BLaER1 (cell line): ENCODE measurements around the gene PBXIP1.
"Not testable (repeated sequence)": the region's sequence is repeated elsewhere in the genome, so short reads cannot be mapped to it uniquely, and the experiment has no call there.

ENCODE experiments used
- H3K27ac ChIP-seq: shearing (Covaris generic); formaldehyde crosslinking; 2 replicates; pipeline ENCODE4 v1.8.1; 2022
- H3K27me3 ChIP-seq: shearing (Covaris generic); formaldehyde crosslinking; 2 replicates; pipeline ENCODE4 v1.8.1; 2022
- H3K36me3 ChIP-seq: shearing (Covaris generic); formaldehyde crosslinking; 2 replicates; pipeline ENCODE4 v1.8.1; 2022
- H3K4me1 ChIP-seq: shearing (Covaris generic); formaldehyde crosslinking; 2 replicates; pipeline ENCODE4 v1.8.1; 2022
- H3K4me2 ChIP-seq: shearing (Covaris generic); formaldehyde crosslinking; 2 replicates; pipeline ENCODE4 v1.8.1; 2022
- H3K4me3 ChIP-seq: shearing (Covaris generic); formaldehyde crosslinking; 2 replicates; pipeline ENCODE4 v1.8.1; 2022
- H3K9ac ChIP-seq: shearing (Covaris generic); formaldehyde crosslinking; 2 replicates; pipeline ENCODE4 v1.8.1; 2022
- H3K9me3 ChIP-seq: shearing (Covaris generic); formaldehyde crosslinking; 2 replicates; pipeline ENCODE4 v1.8.1; 2022
- H4K20me1 ChIP-seq: shearing (Covaris generic); formaldehyde crosslinking; 2 replicates; pipeline ENCODE4 v1.8.1; 2022
- Cebpa-rat ChIP-seq: shearing (Covaris generic); IDR thresholded peaks from 2 replicates; pipeline ENCODE4 v1.8.1; 2022

PBXIP1 gene

GRCh38 chr1:154994269-154994587 is 38.3 kb upstream of the PBXIP1 start:
- peak overlapping the region; percentile 42; the same call in 1 of the 2 replicates for H3K27ac ChIP-seq
- TF ChIP-seq Cebpa-rat: no peak

GRCh38 chr1:154993572-154994268 is 37.8 kb upstream of the PBXIP1 start, which contains the start of gene LENEP:
LENEP (plus strand) TSS chr1:154993586; CDS start chr1:154993608, 22 bp downstream.
- Histone ChIP-seq H3K4me1 (peaks cover 67% of the 10 kb centered on the region), H4K20me1 (peaks cover 18% of the 10 kb centered on the region), H3K9ac (0 out of 2 replicates have a peak within 1 kb of the TSS, but pooled peaks have one; percentile 12), H3K4me2 (peak within 1 kb of the TSS; percentile 51), H3K27me3 (no peaks in the 10 kb centered on the region), H3K27ac (peak within 1 kb of the TSS; percentile 42; the same call in 1 of the 2 replicates), H3K4me3 (no peak within 1 kb of the TSS), H3K36me3 (peaks cover 47% of the 10 kb centered on the region), H3K9me3 (no peaks in the 10 kb centered on the region)
- TF ChIP-seq Cebpa-rat: no peak

More at GRCh38 chr1:154994269-154994587, 38.3 kb upstream of the PBXIP1 start:
- Histone ChIP-seq H3K36me3 (peaks cover 42% of the 10 kb centered on the region), H4K20me1 (peaks cover 13% of the 10 kb centered on the region), H3K9me3 (no peaks in the 10 kb centered on the region), H3K9ac (0 out of 2 replicates have a peak overlapping the region, but pooled peaks have one; percentile 12), H3K27me3 (no peaks in the 10 kb centered on the region), H3K4me1 (peaks cover 67% of the 10 kb centered on the region), H3K4me2 (peak overlapping the region; percentile 51), H3K4me3 (no peak overlapping the region)

- H3K4me3 ChIP-seq: no peak overlapping the region
- H3K4me2 ChIP-seq: peak overlapping the region; percentile 51
- H3K27ac ChIP-seq: peak overlapping the region; percentile 41; the same call in 1 of the 2 replicates
- H3K9ac ChIP-seq: no peak overlapping the region
- TF ChIP-seq Cebpa-rat: no peak
- H3K9me3 ChIP-seq: no peaks in the 10 kb centered on the region
- no peaks in the 10 kb centered on the region for H3K27me3 ChIP-seq
- peaks cover 26% of the 10 kb centered on the region for H4K20me1 ChIP-seq
- peaks cover 66% of the 10 kb centered on the region for H3K4me1 ChIP-seq
- H3K36me3 ChIP-seq: peaks cover 55% of the 10 kb centered on the region
These were observed 37.0 kb upstream of the PBXIP1 start for GRCh38 chr1:154992721-154993571.

- Histone ChIP-seq H3K27ac (no peak overlapping the region), H3K9ac (no peak overlapping the region), H4K20me1 (peaks cover 38% of the 10 kb centered on the region), H3K27me3 (no peaks in the 10 kb centered on the region), H3K4me3 (no peak overlapping the region), H3K9me3 (no peaks in the 10 kb centered on the region), H3K4me1 (peaks cover 50% of the 10 kb centered on the region), H3K4me2 (no peak overlapping the region), H3K36me3 (peaks cover 80% of the 10 kb centered on the region)
- TF ChIP-seq Cebpa-rat: no peak
These were observed 34.4 kb upstream of the PBXIP1 start for GRCh38 chr1:154990276-154990675.

GRCh38 chr1:154989195-154989860 is 33.4 kb upstream of the PBXIP1 start:
- H3K4me1 ChIP-seq: peaks cover 50% of the 10 kb centered on the region

GRCh38 chr1:154988058-154988954 is 32.4 kb upstream of the PBXIP1 start:
- TF ChIP-seq Cebpa-rat: no peak
- Histone ChIP-seq H3K9me3 (no peaks in the 10 kb centered on the region), H3K27me3 (no peaks in the 10 kb centered on the region), H3K4me1 (peaks cover 47% of the 10 kb centered on the region), H3K9ac (peak overlapping the region; percentile 41; the same call in 1 of the 2 replicates), H3K4me3 (no peak overlapping the region), H3K27ac (no peak overlapping the region), H3K36me3 (peaks cover 79% of the 10 kb centered on the region), H4K20me1 (peaks cover 42% of the 10 kb centered on the region), H3K4me2 (no peak overlapping the region; the same call in 1 of the 2 replicates)

More at GRCh38 chr1:154989195-154989860, 33.4 kb upstream of the PBXIP1 start:
- no peak for TF ChIP-seq Cebpa-rat
- Histone ChIP-seq H3K36me3 (peaks cover 84% of the 10 kb centered on the region), H3K4me2 (no peak overlapping the region), H3K27me3 (no peaks in the 10 kb centered on the region), H3K4me3 (no peak overlapping the region), H3K27ac (no peak overlapping the region), H3K9me3 (no peaks in the 10 kb centered on the region), H3K9ac (peak overlapping the region; percentile 41; the same call in 1 of the 2 replicates), H4K20me1 (peaks cover 38% of the 10 kb centered on the region)

GRCh38 chr1:154987326-154987725 is 31.4 kb upstream of the PBXIP1 start:
- TF ChIP-seq Cebpa-rat: no peak

GRCh38 chr1:154986736-154987135 is 30.8 kb upstream of the PBXIP1 start:
- Histone ChIP-seq H3K4me1 (peaks cover 48% of the 10 kb centered on the region), H4K20me1 (peaks cover 42% of the 10 kb centered on the region), H3K36me3 (peaks cover 68% of the 10 kb centered on the region)
- H3K27ac ChIP-seq, H3K27me3 ChIP-seq, H3K9me3 ChIP-seq, H3K4me3 ChIP-seq, H3K9ac ChIP-seq, H3K4me2 ChIP-seq: not testable (repeated sequence)

More at GRCh38 chr1:154987326-154987725, 31.4 kb upstream of the PBXIP1 start:
- Histone ChIP-seq H3K4me3 (no peak overlapping the region), H3K9ac (no peak overlapping the region), H3K4me1 (peaks cover 42% of the 10 kb centered on the region), H4K20me1 (peaks cover 42% of the 10 kb centered on the region), H3K9me3 (no peaks in the 10 kb centered on the region), H3K36me3 (peaks cover 71% of the 10 kb centered on the region), H3K27me3 (no peaks in the 10 kb centered on the region), H3K4me2 (no peak overlapping the region), H3K27ac (no peak overlapping the region)
